AG10803 (cell line): Measurements from ENCODE around the gene NEDD1.

Experiments used
- DNase-seq: peaks from one replicate; pipeline ENCODE4 v3.0.0; 2010; ENCODE audit warnings: low read depth
- H3K4me3 ChIP-seq: 2 replicates; pipeline ENCODE4 v1.5.1; 2011; ENCODE audit warnings: mild to moderate bottlenecking, low read length, control low read depth
- TF ChIP-seq, protein P1 (sequence below): conservative IDR thresholded peaks from 2 replicates; pipeline ENCODE4 v1.5.1; 2011; ENCODE audit warnings: mild to moderate bottlenecking, low read length, control low read depth, inconsistent platforms

The NEDD1 gene

DNA sequence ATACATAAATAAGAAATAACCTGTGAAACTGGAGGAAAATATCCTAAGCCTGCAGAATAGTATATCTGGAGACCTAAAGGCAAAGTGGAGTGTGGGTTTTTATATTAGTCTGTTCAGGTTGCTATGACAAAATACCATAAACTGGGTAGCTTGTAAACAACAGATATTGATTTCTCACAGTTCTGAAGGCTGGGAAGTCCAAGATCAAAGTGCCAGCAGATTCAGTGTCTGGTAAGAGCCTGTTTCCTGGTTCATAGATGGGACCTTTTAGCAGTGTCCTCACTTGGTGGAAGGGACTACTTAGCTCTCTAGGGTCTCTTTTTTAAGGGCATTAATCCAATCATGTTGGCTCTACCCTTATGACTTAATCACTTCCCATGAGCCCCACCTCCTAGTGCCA lies 25.4 kb upstream of the NEDD1 start:
- H3K4me3 ChIP-seq: no peak overlapping the region
- no peak for DNase-seq
- TF ChIP-seq, protein P1, sequence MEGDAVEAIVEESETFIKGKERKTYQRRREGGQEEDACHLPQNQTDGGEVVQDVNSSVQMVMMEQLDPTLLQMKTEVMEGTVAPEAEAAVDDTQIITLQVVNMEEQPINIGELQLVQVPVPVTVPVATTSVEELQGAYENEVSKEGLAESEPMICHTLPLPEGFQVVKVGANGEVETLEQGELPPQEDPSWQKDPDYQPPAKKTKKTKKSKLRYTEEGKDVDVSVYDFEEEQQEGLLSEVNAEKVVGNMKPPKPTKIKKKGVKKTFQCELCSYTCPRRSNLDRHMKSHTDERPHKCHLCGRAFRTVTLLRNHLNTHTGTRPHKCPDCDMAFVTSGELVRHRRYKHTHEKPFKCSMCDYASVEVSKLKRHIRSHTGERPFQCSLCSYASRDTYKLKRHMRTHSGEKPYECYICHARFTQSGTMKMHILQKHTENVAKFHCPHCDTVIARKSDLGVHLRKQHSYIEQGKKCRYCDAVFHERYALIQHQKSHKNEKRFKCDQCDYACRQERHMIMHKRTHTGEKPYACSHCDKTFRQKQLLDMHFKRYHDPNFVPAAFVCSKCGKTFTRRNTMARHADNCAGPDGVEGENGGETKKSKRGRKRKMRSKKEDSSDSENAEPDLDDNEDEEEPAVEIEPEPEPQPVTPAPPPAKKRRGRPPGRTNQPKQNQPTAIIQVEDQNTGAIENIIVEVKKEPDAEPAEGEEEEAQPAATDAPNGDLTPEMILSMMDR: no peak

GRCh38 chr12:96882862-96883261 lies 24.2 kb upstream of the NEDD1 start:
- peak; percentile 62 for DNase-seq
- TF ChIP-seq, protein P1: no peak
- no peak overlapping the region for H3K4me3 ChIP-seq

DNA sequence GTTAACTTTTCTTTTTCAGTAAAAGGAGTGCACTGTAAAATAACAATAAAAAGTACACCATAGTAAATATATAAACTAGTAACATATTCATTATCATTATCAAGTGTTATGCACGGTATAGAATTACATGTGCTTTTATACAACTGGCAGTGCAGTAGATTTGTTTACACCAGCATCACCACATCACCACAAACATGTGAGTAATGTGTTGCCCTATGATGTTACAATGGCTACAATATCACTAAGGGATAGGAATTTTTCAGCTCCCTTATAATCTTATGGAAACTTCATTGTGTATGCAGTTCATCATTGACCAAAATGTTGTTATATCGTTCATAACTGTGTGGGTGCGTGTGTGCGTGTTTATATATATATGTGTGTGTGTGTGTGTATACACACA lies 23.5 kb upstream of the NEDD1 start:
- H3K4me3 ChIP-seq: no peak overlapping the region
- no peak for DNase-seq
- TF ChIP-seq, protein P1: no peak

- peak; percentile 25 for DNase-seq
- TF ChIP-seq, protein P1: no peak
- H3K4me3 ChIP-seq: no peak overlapping the region
These were observed 19.9 kb upstream of the NEDD1 start for GRCh38 chr12:96886998-96887677.

- H3K4me3 ChIP-seq: no peak overlapping the region
- TF ChIP-seq, protein P1: no peak
- peak; percentile 60 for DNase-seq
These were observed 17.7 kb upstream of the NEDD1 start for GRCh38 chr12:96889273-96889933.

- peak; percentile 40 for DNase-seq
- H3K4me3 ChIP-seq: no peak overlapping the region
- TF ChIP-seq, protein P1: no peak
These were observed 16.7 kb upstream of the NEDD1 start for GRCh38 chr12:96890331-96890730.

GRCh38 chr12:96892104-96892503 lies 15.0 kb upstream of the NEDD1 start:
- TF ChIP-seq, protein P1: no peak
- no peak for DNase-seq
- no peak overlapping the region for H3K4me3 ChIP-seq
